Pulmonary artery endothelial cell (primary cell): ENCODE results near the gene SETSIP. TPM values are rescaled to one million over a fixed set of nuclear protein-coding genes. Genes with fewer than 3 reads are reported as not detected.
"Not testable (repeated sequence)": the region's sequence is repeated elsewhere in the genome, so short reads cannot be mapped to it uniquely, and the experiment has no call there.

Experiments
- DNase-seq: peaks from one replicate; pipeline ENCODE4 v3.0.0-alpha.2; 2011; ENCODE audit warnings: low read depth, low spot score
- total RNA-seq: library from RNA; depleted of rRNA; stranded (reverse); fragments of >200 nt; gene quantifications from 2 replicates; pipeline ENCODE4 v1.2.3, GENCODE V29; 2014

Gene SETSIP
- total RNA-seq, result 0.20 and 1.2 TPM in 2 replicates

GRCh38 chr1:92075311-92075710, at the start of gene SETSIP:
Gene SETSIP, minus strand, starts transcription at chr1:92075411. Its CDS starts 0 bp downstream, at chr1:92075411.
- no peak for DNase-seq

GRCh38 chr1:92123868-92124267, 48.7 kb upstream of the SETSIP start:
- no peak for DNase-seq

GRCh38 chr1:92118826-92119225, 43.6 kb upstream of the SETSIP start:
- DNase-seq, result no peak

DNA sequence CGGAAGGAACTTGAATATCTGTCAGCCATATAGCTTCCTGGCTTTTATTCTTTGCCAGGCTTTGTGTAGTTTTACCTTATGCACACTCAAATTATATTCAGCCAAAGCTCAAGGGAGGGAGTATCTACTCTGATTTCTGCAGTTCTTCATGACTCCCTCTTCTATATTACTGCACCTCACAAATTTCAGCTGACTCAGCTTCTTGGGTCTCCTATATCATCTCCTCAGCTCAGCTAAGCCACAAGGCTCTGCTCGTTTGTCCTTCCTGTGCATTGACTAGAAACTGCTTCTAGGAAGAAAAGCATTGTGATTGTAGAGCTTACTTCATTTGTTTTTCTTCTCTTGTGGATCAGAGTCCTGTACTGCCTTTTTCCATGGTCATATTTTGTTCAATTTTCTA, 42.3 kb upstream of the SETSIP start:
- no peak for DNase-seq

DNA sequence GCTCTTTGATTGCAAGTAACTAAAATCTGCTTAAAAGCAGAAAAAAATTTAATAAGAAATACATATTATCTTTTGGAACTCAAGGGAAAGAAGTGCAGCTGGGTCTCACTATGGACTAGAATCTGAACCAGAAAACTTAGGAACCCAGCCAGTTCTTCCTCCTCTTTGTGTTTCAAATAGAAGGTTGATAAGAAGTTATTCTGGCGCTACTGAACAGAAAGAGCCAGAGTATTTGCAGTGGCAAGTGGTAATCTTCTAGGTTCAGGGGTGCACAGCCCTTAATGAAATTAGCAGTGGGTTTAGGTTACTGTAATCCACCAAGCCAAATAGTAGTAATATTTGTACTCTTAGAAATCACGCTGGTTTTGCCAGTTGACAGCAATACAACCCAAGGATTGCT, 33.4 kb upstream of the SETSIP start:
- DNase-seq, result no peak

GRCh38 chr1:92105546-92106081, 30.4 kb upstream of the SETSIP start:
- DNase-seq, result no peak

- no peak for DNase-seq
These were observed 21.1 kb upstream of the SETSIP start for GRCh38 chr1:92096317-92096716.

DNA sequence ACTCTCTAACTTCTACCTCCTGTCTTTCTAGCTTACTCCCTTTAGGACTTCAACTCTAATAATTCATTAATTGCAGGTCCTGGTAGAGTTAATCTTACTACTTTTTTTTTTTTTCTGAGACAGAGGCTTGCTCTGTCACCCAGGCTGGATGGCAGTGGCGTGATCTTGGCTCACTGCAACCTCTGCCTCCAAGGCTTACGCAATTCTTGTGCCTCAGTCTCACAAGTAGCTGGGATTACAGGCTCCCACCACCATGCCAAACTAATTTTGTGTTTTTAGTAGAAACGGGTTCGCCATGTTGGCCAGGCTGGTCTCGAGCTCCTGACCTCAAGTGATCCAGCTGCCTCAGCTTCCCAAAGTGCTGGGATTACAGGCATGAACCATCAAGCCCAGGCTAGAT, 20.7 kb upstream of the SETSIP start:
- DNase-seq, result no peak

- DNase-seq, result no peak
These were observed 19.4 kb upstream of the SETSIP start for GRCh38 chr1:92094595-92094994.

DNA sequence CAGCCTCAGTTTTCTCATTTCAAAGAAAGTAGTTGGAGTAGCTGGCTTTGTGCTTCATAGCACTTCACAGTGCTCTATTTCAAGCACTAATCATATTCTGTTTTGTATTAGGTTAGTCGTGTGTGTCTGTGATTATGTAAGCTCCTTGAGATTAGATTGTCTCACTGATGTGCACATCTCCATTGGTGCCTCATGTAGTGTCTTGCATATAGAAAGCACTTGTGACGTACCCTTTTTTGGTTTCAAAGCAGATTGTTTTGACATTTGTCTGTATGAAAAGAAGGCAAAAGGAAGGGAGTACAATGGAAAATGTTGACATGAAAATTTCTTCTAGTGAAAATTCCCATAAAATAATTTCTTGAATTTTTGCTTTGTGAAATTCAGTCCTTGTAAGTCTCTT, 18.9 kb upstream of the SETSIP start:
- no peak for DNase-seq

- no peak for DNase-seq
These were observed 16.4 kb upstream of the SETSIP start for GRCh38 chr1:92091625-92092024.

GRCh38 chr1:92087542-92087941, 12.3 kb upstream of the SETSIP start:
- no peak for DNase-seq

DNA sequence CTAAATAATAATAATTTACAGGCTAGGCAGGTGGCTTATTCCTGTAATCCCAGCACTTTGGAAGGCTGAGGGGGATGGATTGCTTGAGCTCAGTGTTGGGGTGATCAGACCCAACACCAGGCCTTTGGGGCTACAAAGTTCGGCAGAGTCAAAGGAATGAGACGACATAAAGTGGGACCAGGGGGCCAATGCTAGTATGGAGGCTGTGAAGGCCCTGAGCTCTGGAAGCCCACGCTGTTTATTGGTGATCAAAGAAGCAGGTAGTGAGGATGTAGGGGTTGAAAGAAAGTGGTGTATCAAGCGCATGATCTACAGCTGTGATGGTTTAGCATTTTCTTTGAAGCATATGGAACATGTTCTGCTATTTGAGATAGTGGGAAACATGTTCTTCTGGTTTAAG, 10.5 kb upstream of the SETSIP start:
- DNase-seq, result no peak

- no peak for DNase-seq
These were observed 9.4 kb upstream of the SETSIP start for GRCh38 chr1:92084651-92085050.

DNA sequence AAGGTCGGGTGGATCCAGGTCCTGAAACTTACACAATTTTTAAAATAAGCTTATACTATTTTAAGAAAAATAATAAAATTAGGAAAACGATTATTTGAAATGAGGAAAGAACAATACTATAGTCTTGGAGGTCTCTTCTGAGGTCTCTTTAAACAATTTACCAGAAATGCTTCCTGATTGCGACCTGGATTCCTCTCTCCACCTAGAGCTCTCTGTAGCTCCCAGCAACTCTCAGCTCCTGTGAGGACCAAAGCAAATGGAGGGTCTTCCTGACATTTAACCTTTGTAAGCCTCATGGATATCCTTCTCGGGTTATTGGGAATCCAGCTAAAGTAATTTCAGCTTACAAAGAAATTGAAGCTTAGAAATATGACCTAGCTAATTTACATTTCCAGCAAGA, 5.8 kb upstream of the SETSIP start:
- DNase-seq, result no peak

- peak; percentile 2 for DNase-seq
These were observed 5.1 kb upstream of the SETSIP start, which contains the start of gene BTBD8 for GRCh38 chr1:92080128-92080985. Gene BTBD8, plus strand, starts transcription at chr1:92080345. Its CDS starts 227 bp downstream, at chr1:92080572.

- DNase-seq, result no peak
These were observed 4.2 kb upstream of the SETSIP start for GRCh38 chr1:92079441-92079840.

GRCh38 chr1:92078077-92078476, 2.9 kb upstream of the SETSIP start:
- DNase-seq, result not testable (repeated sequence)

GRCh38 chr1:92076363-92076762, 1.2 kb upstream of the SETSIP start:
- no peak for DNase-seq

DNA sequence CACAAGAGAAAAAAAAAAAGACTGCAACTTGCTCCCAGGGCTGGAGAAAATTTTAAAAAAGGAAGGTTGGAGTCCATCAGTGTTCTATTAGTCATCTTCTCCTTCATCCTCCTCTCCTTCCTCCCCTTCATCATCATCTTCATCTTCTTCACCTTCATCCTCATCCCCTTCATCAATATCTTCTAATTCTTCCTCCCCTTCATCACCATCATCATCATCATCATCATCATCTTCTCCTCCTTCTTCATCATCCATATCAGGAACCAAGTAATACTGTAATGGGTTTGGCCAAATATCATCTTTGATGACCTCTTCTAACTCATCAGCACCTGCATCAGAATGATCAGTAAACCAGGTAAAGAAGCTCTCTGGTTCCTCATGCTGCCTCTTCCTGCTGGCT, 765 bp downstream of the SETSIP start:
- not testable (repeated sequence) for DNase-seq

- DNase-seq, result no peak
These were observed 4.3 kb downstream of the SETSIP start for GRCh38 chr1:92070892-92071291.

GRCh38 chr1:92066321-92066720, 8.9 kb downstream of the SETSIP start:
- DNase-seq, result no peak

DNA sequence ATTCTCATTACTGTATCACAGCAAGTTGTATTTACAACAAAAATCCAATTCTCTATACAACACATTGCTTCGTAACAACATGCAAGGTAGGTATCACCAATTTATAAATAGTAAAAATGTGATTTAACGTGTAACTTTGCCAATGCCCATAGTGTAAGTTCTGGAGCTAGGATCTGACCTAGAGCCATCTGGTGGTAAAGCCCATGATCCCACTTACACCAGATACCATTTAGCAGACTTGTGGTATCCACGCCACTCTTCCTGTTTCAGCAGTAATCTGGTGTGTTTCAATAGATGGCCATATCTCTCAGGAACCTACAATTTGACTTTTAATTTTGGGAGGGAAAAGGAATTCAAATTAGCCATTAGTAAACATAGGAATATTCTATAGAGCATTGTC, 10.2 kb downstream of the SETSIP start:
- DNase-seq, result no peak
